ENCODE measurements around the gene MRPL14. TPM values are rescaled to one million over a fixed set of nuclear protein-coding genes. Genes with fewer than 3 reads are reported as not detected.

Gene MRPL14
- total and polyA plus RNA-seq, 10 of the 15 experiments (the other 5 are each of a cell fraction or from before 2014, with no cell fraction given): 80.5 to 294 (median 122) TPM

- RAD21 ChIA-PET (ENCODE audit: unreplicated experiment): no interaction called here
- Histone ChIP-seq H3K36me3 (ENCODE audit: control insufficient read depth in 2 of 2, insufficient read depth in 2 of 2, low read length in 1 of 2) (no peaks in the 10 kb centered on the region), H3K79me2 (ENCODE audit: control insufficient read depth, insufficient read depth, low read length) (no peaks in the 10 kb centered on the region), H3K9me3 (replicated peaks; ENCODE audit: control insufficient read depth, insufficient read depth, low read length) (no peaks in the 10 kb centered on the region), H3K4me3 (no peak overlapping the region), H3K4me1 (ENCODE audit: control insufficient read depth, insufficient read depth, low read length) (no peaks in the 10 kb centered on the region), H3K9ac (ENCODE audit: control insufficient read depth, insufficient read depth, low read length) (no peak overlapping the region), H2AFZ (ENCODE audit: control insufficient read depth, low read depth, low read length) (no peak overlapping the region), H3K27ac (ENCODE audit: control insufficient read depth, insufficient read depth) (no peak overlapping the region), H3K4me2 (ENCODE audit: control insufficient read depth, insufficient read depth) (no peak overlapping the region), H3K27me3 (replicated peaks in 1 of 2; ENCODE audit: control insufficient read depth in 2 of 2, insufficient read depth in 2 of 2, low read length in 1 of 2) (no peaks in the 10 kb centered on the region), H4K20me1 (ENCODE audit: control insufficient read depth, insufficient read depth) (no peaks in the 10 kb centered on the region)
- in situ Hi-C loops (cut with MboI): no loop called here
- TF ChIP-seq TBL1XR1 (IDR thresholded peaks at IDR 0.05; ENCODE audit: low read depth, low read length) (no peak), ZBTB33 (IDR thresholded peaks at IDR 0.05) (no peak), SMC3 (IDR thresholded peaks at IDR 0.05; ENCODE audit: borderline replicate concordance, low read length) (no peak), KLF5 (IDR thresholded peaks at IDR 0.05; ENCODE audit: partially characterized antibody) (no peak), FOXK2 (IDR thresholded peaks at IDR 0.05) (no peak), MEF2B (IDR thresholded peaks at IDR 0.05; ENCODE audit: partially characterized antibody, poor library complexity, severe bottlenecking) (no peak), HCFC1 (IDR thresholded peaks at IDR 0.05; ENCODE audit: low read length) (no peak), NBN (IDR thresholded peaks at IDR 0.05) (no peak), HSF1 (IDR thresholded peaks at IDR 0.05; ENCODE audit: low read depth, low read length) (no peak), TAF1 (IDR thresholded peaks at IDR 0.05; ENCODE audit: borderline replicate concordance, low read depth, low read length) (no peak), SIN3A (IDR thresholded peaks at IDR 0.05; ENCODE audit: low read depth, low read length) (no peak), SKIL (IDR thresholded peaks at IDR 0.05; ENCODE audit: low read depth, poor library complexity, severe bottlenecking) (no peak), TCF3 (IDR thresholded peaks at IDR 0.05; ENCODE audit: borderline replicate concordance, insufficient read depth, low read depth, low read length) (no peak), ESRRA (IDR thresholded peaks at IDR 0.05; ENCODE audit: low read length) (no peak)
- TF ChIP-seq, protein P1, sequence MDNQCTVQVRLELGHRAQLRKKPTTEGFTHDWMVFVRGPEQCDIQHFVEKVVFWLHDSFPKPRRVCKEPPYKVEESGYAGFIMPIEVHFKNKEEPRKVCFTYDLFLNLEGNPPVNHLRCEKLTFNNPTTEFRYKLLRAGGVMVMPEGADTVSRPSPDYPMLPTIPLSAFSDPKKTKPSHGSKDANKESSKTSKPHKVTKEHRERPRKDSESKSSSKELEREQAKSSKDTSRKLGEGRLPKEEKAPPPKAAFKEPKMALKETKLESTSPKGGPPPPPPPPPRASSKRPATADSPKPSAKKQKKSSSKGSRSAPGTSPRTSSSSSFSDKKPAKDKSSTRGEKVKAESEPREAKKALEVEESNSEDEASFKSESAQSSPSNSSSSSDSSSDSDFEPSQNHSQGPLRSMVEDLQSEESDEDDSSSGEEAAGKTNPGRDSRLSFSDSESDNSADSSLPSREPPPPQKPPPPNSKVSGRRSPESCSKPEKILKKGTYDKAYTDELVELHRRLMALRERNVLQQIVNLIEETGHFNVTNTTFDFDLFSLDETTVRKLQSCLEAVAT (IDR thresholded peaks at IDR 0.05): no peak
- no TSS peak for BruUV-seq (replicated peaks)
- SMC1A ChIA-PET (ENCODE audit: uncharacterized antibody, unreplicated experiment): interaction anchor here (1.2 kb wide), 1 partner anchor 421 kb away, joined by 3 read pairs; no protein-coding TSS in a partner anchor
- DNase-seq (ENCODE audit: low read depth, low spot score) (no peak), ATAC-seq (no peak), FAIRE-seq (no peak)
- WGBS (ENCODE audit: insufficient coverage, insufficient replicate concordance, low lambda C conversion rate, missing lambda C conversion rate): 50% methylated on average over 9 of the region's 9 CpGs
- intact Hi-C loops (cut with micrococcal nuclease; ENCODE audit: unreplicated experiment): no loop called here
- CTCF ChIA-PET: interaction anchor here (0.9 to 2.7 kb wide), 4 partner anchors 9 to 478 kb away, joined by 3 to 7 read pairs (median 4); no protein-coding TSS in a partner anchor
- POLR2A ChIA-PET: interaction anchor here (0.6 kb wide), 1 partner anchor 35 kb away, joined by 3 read pairs; no protein-coding TSS in a partner anchor
Observed at GRCh38 chr6:44086931-44087574, 40.2 kb downstream of the MRPL14 start.

All from GM12878 (cell line).